TTC549 (cell line): ENCODE measurements around the gene PHLPP1.
"Not testable (repeated sequence)": the region's sequence is repeated elsewhere in the genome, so short reads cannot be mapped to it uniquely, and the experiment has no call there.

Source experiments
- FAIRE-seq: peaks from 2 replicates; lab custom pipeline; 2012; peaks lifted over from hg19 to GRCh38; lab: Jason Lieb, UNC

PHLPP1 gene

DNA sequence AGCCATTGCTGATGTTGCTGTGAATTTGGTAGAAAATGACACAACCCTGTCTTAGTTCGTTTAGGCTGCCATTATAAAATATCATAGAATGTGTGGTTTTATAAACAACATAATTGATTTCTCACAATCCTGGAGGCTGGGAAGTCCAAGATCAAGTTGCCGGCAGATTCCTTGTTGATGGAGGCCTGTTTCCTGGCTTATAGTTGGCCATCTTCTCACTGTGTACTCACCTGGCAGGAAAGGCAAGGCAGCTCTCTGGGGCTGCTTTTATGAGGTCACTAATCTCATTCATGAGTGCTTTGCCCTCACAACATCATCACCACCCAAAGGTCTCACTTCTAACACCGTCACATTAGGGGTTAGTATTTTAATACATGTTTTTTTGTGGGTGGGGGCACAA lies 58.4 kb downstream of the PHLPP1 start:
- FAIRE-seq: no peak

DNA sequence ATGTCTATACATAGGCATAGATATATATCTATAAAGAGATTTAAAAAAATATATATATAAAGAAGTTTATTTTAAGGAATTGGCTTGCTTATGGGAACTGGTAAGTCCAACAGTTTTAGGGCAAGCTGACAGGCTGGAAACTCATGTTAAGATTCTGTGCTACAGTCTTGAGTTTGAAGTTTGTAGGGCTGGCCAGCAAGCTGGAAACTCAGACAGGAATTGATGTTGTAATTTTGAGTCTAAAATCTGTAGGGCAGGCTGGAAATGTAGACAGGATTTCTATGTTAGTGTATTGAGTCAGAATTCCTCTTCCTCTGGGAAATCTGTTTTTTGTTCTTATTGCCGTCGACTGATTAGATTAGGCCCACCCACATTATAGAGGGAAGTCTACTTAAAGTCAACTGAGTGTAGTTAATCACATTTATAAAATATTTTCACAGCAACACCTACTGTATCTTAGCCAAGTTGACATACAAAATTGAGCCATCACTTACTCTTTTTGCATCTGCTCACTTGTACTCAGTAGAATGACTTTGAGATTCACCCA lies 60.8 kb downstream of the PHLPP1 start:
- FAIRE-seq: no peak

DNA sequence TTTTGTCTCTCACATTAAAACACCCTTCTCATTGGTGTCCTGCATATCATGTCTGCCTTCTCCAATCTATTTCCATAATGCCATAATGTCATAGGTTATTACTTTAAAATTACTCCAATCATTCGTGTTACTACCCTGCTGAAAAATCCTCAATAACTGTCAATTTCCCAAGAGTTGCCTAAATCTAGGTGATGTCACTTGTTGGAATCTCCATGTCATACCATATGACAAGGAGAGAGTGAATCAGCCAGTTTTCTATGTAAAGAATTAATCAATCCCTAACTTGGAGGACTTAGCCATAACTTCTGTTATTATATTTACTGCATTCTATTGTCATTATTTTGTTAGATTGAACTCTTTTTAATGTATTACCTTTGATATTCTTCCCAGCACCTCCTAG lies 62.5 kb downstream of the PHLPP1 start:
- FAIRE-seq: no peak

DNA sequence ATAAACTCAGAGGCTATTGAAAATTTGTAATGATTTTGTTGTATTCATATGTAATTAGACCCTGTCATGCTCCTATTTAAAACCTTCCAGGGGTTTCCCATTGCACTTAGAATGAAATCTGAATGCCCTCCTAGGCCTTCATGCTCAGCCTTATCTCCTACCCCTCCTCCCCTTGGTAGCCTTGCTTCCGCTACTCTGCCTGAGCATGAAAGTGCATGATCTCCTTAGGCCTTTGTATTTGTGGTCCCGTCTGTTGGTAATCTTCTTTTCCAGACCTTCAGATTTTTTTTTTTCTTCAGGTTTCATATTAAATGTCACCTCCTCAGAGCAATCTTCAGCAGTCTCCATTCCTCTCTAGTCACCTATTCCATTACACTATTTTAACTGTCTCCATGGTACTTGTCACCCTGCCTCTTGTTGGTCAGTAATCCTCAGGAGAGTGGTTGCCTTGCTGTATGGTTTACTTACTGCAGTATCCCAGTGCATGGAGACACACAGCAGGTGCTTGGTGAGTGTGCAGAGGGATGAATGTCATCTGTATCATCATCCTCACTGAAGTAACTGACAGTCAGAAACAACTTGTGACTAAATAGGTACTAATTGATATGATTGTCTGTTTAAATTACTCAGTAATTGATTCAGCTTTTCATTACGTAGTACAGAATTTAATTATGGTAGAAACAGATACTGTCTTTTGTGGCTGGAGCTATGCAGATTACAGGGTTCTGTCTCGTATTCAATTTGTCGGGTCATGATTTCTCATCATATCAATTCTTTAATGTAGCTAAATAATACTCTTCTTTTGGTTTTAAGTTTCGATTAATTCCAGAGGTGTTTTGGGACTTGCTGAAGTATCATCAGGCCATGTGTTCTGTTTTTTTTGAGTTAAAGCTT lies 63.9 kb downstream of the PHLPP1 start:
- FAIRE-seq: no peak

DNA sequence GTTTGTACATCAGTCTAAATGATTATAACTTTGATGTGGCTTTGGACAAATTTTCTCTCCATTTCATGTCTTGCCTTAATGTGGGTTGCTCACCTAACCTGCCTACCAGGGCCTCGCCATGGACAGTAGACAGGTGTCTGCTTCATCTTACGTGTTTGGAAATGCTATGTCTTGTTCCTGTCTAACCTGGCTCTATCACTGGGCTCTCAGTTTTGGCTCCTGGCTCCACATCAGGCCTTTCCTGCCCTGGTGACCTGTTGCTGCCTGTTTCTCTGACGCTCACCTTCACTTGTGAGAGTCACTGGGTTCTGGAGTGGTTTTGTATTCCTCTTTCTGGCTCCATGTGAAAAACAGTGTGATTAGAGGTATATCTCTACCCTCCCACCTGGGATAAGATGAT lies 65.9 kb downstream of the PHLPP1 start:
- FAIRE-seq: no peak

DNA sequence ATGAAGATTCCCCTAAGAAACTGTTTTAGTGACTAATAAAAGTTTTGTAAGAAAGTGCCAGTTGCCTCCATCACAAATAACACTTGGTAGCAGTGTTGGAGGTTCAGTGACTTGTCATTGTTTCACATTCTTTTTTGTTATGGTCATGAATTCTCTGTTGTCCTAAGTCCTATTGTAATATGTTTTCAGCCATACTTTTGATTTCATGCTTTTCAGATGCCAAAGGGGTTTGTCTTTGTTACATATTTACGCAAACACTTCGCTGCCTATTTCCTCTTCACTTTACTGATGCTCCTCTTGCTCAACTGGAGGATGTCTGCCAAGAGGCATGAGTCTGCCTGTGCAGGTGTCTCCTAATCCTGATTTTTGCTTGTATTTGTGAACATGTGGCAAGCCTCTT lies 66.6 kb downstream of the PHLPP1 start:
- FAIRE-seq: no peak

DNA sequence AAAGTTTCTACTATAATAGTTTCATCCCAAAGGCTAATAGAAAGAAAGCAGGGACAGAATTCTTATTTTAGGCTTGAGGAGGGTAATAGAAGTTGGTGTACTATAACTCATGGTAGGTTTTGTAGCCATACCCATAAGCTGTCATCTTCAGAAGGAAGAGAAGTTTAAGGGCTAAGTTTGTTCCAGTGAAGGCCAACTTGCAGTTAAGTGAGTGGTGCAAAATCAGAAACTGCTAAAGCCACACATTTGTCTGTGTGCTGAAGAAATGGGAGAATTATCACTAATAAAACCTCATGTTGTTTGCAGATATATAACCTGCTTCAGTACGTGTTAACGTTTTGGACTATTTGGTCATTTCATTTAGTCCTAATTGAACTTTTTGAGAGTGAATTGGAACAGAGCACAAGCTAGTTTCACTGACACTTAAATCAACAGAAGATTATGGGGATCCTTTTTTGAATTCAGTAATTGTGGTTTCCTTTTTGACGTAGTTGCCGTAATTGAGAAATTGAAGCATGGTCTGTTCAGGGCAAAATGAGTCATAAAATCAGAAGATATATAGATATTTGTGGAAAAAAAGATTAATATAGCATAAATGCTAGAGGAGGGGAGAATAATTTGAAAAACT lies 69.1 kb downstream of the PHLPP1 start:
- FAIRE-seq: no peak

DNA sequence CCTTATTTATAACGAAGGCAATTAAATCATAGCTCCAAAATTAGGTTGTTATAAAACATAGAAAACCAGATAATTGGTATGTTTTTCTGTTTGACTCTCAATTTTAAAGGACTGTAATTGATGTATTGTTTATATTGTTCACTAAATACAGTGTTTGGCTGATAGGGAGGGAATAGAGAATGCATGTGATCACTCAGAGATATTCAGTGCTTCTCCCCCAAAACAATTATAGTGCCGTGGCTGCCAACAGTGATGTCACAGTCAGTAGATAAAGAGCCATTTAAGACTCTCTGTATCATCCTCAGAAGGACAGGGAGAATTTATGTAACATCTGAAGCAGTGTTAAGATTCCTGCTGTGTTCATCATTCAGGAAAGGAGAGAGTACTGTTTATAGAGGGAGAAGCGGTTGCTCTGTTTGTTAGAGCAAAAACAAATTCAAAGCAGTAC lies 69.6 kb downstream of the PHLPP1 start:
- FAIRE-seq: no peak

DNA sequence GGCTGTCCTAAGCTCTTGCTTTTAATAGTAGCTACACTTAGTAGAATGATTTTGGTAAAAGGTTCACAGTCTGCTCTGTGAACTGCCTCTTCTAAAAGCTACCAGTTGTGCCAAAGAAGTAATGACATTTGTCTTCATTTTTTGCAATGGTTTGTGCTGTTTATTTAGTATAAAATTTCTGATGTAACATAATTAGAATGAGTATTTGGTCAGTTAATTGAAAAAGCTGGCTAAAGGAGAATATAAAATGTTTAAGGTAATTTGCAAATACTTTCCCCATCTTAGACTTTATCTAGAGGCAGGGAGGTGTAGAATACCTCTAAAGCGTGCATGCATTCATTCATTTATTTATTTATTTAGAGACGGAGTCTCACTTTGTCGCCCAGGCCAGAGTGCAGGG lies 71.3 kb downstream of the PHLPP1 start:
- FAIRE-seq: no peak

DNA sequence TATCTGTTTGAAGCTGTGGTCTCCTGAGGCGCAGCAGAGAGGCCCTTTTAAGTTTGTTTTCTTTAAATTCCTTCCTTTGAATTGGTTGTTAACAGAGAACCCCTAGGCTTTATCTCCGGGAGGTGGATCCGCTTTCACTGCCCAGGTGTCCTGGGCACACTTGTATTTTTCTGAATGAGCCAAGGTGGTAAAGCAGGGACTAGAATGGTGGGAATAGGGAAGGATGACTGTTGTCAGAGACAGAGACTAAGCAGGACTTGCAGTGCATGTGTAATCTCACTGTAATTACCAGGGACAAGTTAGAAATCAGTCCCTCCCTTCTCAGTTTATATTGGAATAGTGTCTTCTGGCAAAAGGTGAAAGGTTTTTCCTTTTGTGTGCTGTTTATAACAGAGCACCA lies 72.8 kb downstream of the PHLPP1 start:
- FAIRE-seq: no peak

DNA sequence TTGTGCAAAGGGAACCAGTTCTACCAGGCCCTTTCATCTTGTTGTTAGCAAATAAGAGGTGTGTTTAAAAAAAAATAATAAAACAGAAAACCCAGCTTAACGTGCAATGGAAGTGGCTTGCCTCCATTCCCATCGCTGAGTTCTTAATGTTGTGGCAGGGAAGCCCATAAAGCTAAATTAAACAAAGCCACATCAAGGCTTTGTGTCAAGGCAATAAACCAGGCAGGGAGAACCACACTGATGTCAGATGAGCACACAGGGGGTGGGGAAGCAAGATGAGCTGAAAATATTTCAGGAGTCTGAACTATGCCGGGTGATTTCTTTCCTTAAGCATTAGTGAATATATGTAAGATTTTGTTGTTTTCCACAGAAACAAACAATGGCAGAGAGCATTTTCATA lies 73.5 kb downstream of the PHLPP1 start:
- no peak for FAIRE-seq

DNA sequence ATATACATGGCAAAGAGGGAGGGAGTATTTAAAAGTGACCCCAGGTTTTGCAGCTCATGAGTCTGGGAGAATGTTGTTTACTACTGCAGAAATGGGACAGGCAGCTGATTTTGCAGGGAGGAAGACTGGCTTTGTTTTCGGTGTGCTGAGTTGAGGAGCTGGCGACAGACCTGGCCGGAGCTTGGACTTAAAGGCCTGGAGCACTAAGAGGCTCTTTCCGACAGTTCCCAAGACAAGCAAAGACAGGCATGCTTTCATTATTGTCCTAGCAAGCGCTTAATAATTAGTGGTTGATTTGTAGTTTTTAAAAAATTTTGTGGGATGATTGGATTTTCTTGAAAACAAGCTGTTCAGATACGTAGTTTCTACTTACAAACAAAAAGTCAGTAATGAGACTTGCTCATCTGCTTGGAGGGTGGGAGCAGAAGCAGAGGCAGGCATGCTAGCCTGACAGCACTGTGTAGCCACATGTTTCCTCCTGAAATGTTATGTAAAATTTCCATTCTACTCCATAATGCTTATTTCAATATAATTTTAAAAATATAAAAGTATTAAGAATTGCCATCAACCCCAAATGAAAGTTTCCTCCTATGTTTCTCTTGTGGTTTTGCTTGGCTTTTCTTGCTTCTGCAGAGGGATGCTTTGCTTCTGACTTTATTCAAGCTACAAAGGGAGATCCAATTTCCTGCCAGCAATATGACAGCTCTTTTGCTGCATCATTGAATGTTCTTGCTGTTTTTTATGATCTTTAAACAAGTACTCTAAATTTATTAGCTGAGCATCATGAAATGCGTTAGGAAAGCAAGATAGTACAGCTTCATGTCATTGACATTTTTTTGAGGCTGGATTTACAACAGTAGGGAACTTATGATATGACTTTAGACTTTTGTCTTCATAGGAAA lies 75.8 kb downstream of the PHLPP1 start:
- no peak for FAIRE-seq

DNA sequence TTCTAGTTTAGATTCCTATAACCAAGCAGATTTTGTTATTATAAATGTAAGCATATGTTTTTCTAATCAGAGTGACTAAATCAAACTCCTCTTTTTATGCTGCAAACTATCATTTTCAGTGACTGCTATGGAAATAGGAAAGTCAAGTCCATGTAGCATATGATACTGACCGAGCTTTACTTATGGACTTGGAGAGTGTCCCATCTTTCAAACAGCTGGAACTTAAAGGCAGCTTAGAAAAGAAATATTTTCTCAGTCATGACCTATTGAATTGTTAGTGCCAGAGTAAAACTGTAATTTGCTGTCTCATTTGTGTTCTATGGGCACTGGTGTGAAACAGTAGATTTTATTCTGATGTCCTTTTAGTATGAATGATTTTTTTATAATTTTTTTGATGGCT lies 76.7 kb downstream of the PHLPP1 start:
- FAIRE-seq: no peak

DNA sequence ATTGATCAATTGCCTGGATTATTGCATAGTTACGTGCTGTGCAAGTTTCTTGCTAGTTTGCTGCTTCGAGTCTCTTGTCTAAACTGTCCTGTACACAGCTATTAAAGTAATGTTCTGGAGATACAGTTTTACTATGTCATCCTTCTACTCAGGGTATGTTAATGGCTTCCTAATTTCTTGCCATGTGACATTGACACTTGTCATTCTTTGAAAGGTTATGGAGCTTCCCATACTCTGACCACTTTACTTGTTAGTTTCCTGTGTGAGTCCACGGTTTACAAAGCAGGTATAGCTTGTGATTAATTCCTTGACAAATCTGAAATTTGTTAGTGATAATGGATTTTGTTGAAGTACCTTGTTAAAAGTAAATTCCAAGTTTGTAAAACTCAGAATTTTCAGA lies 80.5 kb downstream of the PHLPP1 start:
- FAIRE-seq: no peak

DNA sequence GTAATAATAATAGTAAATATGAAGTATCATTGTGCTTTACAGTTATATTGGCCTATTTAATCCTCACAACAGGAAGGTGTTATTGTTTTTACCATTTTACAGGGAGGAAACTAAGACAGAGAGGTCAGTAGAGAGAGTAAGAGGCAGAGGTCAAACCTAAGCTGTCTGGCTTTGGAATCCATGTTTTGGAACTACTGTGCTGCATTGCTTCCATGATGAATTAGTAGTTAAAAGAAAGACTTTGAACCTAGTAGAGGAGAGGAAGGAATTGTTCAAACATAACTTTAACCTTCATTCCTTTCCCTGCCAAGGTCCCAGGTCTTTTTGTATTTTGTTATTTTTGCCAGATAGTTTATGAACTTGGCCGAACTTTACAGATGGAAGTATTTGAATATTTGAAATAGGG lies 80.9 kb downstream of the PHLPP1 start:
- no peak for FAIRE-seq

DNA sequence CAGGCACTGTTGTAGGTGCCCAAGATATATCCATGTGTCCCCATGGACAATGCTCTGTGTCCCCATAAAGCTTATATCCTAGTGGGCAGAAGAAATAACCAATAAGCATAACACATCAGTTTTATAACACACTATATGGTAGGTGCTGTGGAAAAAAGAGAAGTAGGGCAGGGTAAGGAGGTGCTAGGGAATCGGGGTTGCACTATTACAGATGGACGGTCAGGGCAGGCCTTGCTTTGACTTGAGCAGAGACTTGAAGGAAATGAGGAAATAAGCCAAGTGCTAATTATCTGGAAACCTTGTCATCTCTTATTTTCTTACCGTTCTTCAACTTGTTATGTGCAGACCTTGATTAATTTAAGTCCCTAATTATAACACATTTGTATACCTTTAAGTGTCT lies 82.0 kb downstream of the PHLPP1 start:
- FAIRE-seq: no peak

DNA sequence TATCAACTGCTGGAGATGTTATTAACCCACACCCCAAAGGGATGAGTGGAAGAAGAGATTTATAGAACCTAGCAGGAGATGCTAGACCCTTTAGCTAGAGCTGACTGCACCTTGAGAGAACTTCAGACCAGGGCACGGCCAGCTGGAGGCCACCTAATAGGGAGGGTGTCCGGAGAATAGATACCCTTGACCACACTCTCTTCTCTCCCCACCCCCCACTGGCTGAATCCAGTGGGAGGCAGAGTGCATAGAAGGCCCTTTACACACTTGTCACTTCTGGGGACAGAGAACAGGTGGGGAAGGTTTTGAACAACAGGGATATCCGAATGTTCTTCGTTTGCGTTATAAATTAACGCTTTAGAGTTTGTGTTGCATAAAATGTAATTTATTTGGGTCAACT lies 84.6 kb downstream of the PHLPP1 start:
- FAIRE-seq: no peak

DNA sequence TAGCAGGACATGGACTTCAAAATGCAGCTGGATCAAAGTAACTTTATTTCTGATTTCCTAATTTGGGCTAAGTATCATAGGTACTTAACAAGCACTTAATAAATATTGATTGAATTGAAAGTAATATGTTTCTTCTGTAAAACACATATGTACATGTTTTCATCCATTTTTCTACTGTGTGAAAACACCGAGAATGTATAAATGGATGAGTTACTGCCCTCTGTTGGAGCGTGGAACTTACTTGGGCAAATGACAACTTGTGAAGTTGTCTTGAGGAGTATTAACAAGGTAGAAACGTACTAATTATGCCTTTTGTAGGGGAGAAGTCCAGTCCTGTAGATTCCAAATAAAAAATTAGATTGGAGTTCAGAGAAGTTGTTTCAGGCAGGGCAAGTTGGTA lies 87.2 kb downstream of the PHLPP1 start:
- FAIRE-seq: peak; percentile 73

DNA sequence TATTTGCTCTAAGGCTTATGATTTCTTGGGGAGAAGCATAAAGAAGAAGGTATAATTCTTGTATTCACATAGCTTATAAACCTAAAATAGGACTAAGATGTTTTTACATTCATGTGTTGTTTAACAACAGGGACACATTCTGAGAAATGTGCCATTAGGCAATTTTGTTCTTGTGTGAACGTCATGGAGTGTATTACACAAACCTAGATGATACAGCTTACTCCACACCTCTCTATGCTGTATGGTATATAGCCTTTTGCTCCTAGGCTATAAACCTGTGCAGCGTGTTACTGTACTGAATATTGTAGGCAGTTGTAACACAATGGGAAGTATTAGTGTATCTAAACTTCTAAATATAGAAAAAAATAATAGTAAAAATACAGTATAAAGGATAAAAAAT lies 92.1 kb downstream of the PHLPP1 start:
- no peak for FAIRE-seq

DNA sequence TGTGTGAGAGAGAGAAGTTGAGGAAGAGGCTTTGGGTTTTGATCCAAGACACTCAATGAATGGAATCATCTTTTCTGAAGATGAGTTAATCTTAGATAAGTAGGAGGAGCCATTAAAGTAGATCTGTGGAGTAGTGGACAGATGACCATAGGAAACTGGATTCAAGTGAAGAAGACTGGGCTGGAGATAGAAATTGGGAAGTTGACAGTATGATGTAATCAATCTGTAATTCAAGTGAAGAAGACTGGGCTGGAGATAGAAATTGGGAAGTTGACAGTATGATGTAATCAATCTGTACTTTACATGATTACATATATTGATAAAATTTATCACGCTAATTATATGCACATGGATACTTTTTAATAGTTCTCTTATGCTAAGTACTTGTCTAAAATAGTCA lies 92.8 kb downstream of the PHLPP1 start:
- no peak for FAIRE-seq

DNA sequence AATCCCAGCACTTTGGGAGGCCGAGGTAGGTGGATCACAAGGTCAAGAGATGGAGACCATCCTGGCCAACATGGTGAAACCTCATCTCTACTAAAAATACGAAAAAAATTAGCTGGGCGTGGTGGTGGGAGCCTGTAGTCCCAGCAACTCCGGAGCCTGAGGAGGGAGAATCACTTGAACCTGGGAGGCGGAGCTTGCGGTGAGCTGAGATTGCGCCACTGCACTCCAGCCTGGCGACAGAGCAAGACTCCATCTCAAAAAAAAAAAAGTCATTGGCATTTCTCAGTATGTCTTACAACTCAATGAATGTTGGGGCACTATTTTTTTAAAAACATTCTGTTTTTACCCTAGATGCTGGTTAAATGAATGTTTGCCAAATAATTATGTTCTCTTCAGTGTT lies 94.1 kb downstream of the PHLPP1 start:
- not testable (repeated sequence) for FAIRE-seq

DNA sequence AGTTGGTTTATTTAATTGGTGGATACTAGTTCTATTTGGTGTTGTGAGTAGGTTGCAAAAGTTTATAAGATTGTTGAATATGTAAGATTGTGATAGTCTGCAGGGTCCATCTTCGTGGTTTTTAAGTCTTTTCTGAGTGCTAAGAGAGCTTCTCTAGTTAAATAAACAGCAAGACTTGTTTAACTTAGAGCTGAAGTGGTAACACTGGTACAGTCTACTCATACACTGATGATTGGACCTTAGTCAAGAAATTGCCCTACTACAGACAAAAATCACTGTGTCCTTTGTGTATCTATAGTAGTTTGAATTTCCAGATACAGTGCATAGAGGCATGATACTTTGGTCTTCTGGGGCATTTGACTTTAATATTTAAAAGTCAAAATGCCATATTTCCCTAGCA lies 94.6 kb downstream of the PHLPP1 start:
- no peak for FAIRE-seq

DNA sequence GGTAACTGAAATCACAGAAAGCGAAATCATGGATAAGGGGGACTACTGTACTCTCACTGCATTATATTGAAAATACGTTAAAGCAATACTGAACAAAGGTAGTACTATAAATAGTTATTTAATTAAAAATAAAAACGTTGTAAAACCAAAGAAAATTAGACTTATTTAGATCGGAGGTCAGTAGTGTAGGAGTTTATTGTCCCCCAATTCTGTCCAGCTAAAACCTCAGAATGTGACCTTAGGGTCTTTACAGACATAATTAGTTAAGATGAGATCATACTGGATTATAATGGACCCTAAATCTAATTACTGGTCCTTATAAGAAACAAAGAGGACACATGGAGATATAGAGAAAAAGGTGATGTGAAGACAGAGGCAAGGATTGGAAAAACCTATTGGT lies 95.3 kb downstream of the PHLPP1 start:
- no peak for FAIRE-seq
